ENCODE measurements around the gene SMARCC2.

SMARCC2 gene

DNA sequence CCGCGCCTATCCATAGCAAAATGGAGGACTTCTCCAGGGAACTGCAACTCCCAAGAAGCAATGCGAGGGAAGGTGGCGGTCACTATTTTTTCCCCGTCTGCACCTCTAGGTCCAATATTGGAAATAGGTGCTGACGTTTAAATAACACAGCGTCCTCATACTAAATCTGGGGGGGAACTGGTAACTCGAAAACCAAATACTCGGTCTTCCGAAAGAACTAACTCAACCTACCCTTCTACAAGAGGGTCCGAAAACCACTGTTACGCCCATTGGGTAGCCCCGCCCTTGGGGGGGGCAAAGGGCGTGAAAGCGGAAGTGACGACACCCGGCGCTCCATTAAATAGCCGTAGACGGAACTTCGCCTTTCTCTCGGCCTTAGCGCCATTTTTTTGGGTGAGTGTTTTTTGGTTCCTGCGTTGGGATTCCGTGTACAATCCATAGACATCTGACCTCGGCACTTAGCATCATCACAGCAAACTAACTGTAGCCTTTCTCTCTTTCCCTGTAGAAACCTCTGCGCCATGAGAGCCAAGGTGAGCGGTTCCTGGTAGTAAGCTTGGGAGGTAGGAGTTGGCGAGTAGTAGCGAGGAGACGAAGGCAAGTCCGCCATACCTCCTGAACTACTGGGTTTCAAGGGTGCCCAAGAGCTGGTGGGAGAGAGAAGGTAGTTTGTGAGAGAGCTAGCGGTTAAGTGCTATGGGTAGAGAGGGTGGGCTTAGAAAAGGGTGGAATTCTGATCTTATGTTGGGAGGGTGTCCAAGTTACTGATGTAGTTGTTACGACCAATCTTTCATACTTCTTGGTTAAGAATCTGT is 72.8 kb downstream of the SMARCC2 start, which contains the start of gene RPL41 (continued):
- TF ChIP-seq ZNF792 (tag by site-specific recombination; IDR thresholded peaks at IDR 0.05) (peak; percentile 53; the same call in 1 of the 2 replicates), ZNF266 (tag by site-specific recombination; IDR thresholded peaks at IDR 0.05; ENCODE audit: low read depth) (no peak), ZNF585B (tag by site-specific recombination; IDR thresholded peaks at IDR 0.05) (no peak), ZNF843 (tag by site-specific recombination; IDR thresholded peaks at IDR 0.05) (peak; percentile 58; the same call in 1 of the 2 replicates), MYNN (tag by site-specific recombination; IDR thresholded peaks at IDR 0.05; ENCODE audit: borderline replicate concordance) (no peak; the same call in 1 of the 2 replicates), ZNF521 (tag by site-specific recombination; IDR thresholded peaks at IDR 0.05) (no peak), ZNF571 (tag by site-specific recombination; IDR thresholded peaks at IDR 0.05) (no peak), WT1 (tag by site-specific recombination; IDR thresholded peaks at IDR 0.05) (peak; percentile 51; the same call in 1 of the 2 replicates), SALL2 (tag by site-specific recombination; IDR thresholded peaks at IDR 0.05; ENCODE audit: borderline replicate concordance) (no peak)
- TF ChIP-seq, protein P1, sequence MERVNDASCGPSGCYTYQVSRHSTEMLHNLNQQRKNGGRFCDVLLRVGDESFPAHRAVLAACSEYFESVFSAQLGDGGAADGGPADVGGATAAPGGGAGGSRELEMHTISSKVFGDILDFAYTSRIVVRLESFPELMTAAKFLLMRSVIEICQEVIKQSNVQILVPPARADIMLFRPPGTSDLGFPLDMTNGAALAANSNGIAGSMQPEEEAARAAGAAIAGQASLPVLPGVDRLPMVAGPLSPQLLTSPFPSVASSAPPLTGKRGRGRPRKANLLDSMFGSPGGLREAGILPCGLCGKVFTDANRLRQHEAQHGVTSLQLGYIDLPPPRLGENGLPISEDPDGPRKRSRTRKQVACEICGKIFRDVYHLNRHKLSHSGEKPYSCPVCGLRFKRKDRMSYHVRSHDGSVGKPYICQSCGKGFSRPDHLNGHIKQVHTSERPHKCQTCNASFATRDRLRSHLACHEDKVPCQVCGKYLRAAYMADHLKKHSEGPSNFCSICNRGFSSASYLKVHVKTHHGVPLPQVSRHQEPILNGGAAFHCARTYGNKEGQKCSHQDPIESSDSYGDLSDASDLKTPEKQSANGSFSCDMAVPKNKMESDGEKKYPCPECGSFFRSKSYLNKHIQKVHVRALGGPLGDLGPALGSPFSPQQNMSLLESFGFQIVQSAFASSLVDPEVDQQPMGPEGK (tag by site-specific recombination; IDR thresholded peaks at IDR 0.05) = peak; percentile 96
- TF ChIP-seq, protein P2, sequence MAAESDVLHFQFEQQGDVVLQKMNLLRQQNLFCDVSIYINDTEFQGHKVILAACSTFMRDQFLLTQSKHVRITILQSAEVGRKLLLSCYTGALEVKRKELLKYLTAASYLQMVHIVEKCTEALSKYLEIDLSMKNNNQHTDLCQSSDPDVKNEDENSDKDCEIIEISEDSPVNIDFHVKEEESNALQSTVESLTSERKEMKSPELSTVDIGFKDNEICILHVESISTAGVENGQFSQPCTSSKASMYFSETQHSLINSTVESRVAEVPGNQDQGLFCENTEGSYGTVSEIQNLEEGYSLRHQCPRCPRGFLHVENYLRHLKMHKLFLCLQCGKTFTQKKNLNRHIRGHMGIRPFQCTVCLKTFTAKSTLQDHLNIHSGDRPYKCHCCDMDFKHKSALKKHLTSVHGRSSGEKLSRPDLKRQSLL (tag by site-specific recombination; IDR thresholded peaks at IDR 0.05) = no peak
- TF ChIP-seq, protein P3, sequence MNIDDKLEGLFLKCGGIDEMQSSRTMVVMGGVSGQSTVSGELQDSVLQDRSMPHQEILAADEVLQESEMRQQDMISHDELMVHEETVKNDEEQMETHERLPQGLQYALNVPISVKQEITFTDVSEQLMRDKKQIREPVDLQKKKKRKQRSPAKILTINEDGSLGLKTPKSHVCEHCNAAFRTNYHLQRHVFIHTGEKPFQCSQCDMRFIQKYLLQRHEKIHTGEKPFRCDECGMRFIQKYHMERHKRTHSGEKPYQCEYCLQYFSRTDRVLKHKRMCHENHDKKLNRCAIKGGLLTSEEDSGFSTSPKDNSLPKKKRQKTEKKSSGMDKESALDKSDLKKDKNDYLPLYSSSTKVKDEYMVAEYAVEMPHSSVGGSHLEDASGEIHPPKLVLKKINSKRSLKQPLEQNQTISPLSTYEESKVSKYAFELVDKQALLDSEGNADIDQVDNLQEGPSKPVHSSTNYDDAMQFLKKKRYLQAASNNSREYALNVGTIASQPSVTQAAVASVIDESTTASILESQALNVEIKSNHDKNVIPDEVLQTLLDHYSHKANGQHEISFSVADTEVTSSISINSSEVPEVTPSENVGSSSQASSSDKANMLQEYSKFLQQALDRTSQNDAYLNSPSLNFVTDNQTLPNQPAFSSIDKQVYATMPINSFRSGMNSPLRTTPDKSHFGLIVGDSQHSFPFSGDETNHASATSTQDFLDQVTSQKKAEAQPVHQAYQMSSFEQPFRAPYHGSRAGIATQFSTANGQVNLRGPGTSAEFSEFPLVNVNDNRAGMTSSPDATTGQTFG (tag by site-specific recombination; IDR thresholded peaks at IDR 0.05; ENCODE audit: borderline replicate concordance) = no peak
- TF ChIP-seq, protein P4, sequence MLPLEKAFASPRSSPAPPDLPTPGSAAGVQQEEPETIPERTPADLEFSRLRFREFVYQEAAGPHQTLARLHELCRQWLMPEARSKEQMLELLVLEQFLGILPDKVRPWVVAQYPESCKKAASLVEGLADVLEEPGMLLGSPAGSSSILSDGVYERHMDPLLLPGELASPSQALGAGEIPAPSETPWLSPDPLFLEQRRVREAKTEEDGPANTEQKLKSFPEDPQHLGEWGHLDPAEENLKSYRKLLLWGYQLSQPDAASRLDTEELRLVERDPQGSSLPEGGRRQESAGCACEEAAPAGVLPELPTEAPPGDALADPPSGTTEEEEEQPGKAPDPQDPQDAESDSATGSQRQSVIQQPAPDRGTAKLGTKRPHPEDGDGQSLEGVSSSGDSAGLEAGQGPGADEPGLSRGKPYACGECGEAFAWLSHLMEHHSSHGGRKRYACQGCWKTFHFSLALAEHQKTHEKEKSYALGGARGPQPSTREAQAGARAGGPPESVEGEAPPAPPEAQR (tag by site-specific recombination; IDR thresholded peaks at IDR 0.05) = 0 out of 2 replicates have a peak, but pooled peaks have one; percentile 56
- TF ChIP-seq, protein P5, sequence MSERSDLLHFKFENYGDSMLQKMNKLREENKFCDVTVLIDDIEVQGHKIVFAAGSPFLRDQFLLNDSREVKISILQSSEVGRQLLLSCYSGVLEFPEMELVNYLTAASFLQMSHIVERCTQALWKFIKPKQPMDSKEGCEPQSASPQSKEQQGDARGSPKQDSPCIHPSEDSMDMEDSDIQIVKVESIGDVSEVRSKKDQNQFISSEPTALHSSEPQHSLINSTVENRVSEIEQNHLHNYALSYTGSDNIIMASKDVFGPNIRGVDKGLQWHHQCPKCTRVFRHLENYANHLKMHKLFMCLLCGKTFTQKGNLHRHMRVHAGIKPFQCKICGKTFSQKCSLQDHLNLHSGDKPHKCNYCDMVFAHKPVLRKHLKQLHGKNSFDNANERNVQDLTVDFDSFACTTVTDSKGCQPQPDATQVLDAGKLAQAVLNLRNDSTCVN (tag by site-specific recombination; optimal IDR thresholded peaks at IDR 0.05) = peak; percentile 40
- TF ChIP-seq, protein P6, sequence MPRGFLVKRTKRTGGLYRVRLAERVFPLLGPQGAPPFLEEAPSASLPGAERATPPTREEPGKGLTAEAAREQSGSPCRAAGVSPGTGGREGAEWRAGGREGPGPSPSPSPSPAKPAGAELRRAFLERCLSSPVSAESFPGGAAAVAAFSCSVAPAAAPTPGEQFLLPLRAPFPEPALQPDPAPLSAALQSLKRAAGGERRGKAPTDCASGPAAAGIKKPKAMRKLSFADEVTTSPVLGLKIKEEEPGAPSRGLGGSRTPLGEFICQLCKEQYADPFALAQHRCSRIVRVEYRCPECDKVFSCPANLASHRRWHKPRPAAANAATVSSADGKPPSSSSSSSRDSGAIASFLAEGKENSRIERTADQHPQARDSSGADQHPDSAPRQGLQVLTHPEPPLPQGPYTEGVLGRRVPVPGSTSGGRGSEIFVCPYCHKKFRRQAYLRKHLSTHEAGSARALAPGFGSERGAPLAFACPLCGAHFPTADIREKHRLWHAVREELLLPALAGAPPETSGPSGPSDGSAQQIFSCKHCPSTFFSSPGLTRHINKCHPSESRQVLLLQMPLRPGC (tag by site-specific recombination; IDR thresholded peaks at IDR 0.05) = peak; percentile 75
- TF ChIP-seq, protein P7, sequence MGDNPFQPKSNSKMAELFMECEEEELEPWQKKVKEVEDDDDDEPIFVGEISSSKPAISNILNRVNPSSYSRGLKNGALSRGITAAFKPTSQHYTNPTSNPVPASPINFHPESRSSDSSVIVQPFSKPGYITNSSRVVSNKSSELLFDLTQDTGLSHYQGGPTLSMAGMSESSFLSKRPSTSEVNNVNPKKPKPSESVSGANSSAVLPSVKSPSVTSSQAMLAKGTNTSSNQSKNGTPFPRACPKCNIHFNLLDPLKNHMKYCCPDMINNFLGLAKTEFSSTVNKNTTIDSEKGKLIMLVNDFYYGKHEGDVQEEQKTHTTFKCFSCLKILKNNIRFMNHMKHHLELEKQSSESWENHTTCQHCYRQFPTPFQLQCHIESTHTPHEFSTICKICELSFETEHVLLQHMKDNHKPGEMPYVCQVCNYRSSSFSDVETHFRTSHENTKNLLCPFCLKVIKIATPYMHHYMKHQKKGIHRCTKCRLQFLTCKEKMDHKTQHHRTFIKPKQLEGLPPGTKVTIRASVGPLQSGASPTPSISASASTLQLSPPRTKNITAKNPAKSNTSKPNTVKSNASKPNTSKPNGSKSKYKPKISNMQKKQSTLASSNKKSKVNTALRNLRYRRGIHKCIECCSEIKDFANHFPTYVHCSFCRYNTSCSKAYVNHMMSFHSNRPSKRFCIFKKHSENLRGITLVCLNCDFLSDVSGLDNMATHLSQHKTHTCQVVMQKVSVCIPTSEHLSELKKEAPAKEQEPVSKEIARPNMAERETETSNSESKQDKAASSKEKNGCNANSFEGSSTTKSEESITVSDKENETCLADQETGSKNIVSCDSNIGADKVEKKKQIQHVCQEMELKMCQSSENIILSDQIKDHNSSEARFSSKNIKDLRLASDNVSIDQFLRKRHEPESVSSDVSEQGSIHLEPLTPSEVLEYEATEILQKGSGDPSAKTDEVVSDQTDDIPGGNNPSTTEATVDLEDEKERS (tag by site-specific recombination; IDR thresholded peaks at IDR 0.05) = peak; percentile 62
- TF ChIP-seq, protein P8, sequence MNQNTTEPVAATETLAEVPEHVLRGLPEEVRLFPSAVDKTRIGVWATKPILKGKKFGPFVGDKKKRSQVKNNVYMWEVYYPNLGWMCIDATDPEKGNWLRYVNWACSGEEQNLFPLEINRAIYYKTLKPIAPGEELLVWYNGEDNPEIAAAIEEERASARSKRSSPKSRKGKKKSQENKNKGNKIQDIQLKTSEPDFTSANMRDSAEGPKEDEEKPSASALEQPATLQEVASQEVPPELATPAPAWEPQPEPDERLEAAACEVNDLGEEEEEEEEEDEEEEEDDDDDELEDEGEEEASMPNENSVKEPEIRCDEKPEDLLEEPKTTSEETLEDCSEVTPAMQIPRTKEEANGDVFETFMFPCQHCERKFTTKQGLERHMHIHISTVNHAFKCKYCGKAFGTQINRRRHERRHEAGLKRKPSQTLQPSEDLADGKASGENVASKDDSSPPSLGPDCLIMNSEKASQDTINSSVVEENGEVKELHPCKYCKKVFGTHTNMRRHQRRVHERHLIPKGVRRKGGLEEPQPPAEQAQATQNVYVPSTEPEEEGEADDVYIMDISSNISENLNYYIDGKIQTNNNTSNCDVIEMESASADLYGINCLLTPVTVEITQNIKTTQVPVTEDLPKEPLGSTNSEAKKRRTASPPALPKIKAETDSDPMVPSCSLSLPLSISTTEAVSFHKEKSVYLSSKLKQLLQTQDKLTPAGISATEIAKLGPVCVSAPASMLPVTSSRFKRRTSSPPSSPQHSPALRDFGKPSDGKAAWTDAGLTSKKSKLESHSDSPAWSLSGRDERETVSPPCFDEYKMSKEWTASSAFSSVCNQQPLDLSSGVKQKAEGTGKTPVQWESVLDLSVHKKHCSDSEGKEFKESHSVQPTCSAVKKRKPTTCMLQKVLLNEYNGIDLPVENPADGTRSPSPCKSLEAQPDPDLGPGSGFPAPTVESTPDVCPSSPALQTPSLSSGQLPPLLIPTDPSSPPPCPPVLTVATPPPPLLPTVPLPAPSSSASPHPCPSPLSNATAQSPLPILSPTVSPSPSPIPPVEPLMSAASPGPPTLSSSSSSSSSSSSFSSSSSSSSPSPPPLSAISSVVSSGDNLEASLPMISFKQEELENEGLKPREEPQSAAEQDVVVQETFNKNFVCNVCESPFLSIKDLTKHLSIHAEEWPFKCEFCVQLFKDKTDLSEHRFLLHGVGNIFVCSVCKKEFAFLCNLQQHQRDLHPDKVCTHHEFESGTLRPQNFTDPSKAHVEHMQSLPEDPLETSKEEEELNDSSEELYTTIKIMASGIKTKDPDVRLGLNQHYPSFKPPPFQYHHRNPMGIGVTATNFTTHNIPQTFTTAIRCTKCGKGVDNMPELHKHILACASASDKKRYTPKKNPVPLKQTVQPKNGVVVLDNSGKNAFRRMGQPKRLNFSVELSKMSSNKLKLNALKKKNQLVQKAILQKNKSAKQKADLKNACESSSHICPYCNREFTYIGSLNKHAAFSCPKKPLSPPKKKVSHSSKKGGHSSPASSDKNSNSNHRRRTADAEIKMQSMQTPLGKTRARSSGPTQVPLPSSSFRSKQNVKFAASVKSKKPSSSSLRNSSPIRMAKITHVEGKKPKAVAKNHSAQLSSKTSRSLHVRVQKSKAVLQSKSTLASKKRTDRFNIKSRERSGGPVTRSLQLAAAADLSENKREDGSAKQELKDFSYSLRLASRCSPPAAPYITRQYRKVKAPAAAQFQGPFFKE (tag by site-specific recombination; IDR thresholded peaks at IDR 0.05; ENCODE audit: borderline replicate concordance) = no peak

Measured in HEK293 (cell line).